Keratinocyte (primary cell): ENCODE results near the gene COPG1. TPM values are rescaled to one million over a fixed set of nuclear protein-coding genes. Genes with fewer than 3 reads are reported as not detected.

Experiments
- DNase-seq: peaks from one replicate; pipeline ENCODE4 v3.0.0-alpha.2; 2011; ENCODE audit warnings: low read depth, missing footprints, low spot score
- FAIRE-seq: peaks from 2 replicates; lab custom pipeline; 2011; peaks lifted over from hg19 to GRCh38; lab: Jason Lieb, UNC
- H2AFZ ChIP-seq: 2 replicates; pipeline ENCODE4 v1.6.0; 2012; ENCODE audit warnings: low read length, control low read depth, inconsistent platforms; ENCODE audit not compliant: control insufficient read depth
- H3K27ac ChIP-seq: 2 replicates; pipeline ENCODE4 v1.5.1; 2011; ENCODE audit warnings: low read length; ENCODE audit not compliant: control insufficient read depth, insufficient read depth
- H3K27me3 ChIP-seq: 3 replicates; pipeline ENCODE4 v1.6.0; 2011; ENCODE audit warnings: low read length; ENCODE audit not compliant: control insufficient read depth, insufficient read depth; ENCODE audit errors: extremely low read depth
- H3K36me3 ChIP-seq, 2 experiments: 2 replicates in 1 of 2; 3 replicates in 1 of 2; pipeline ENCODE4 v1.5.1; 2011; ENCODE audit warnings: low read length in 2 of 2, mild to moderate bottlenecking in 1 of 2; ENCODE audit not compliant: control insufficient read depth in 2 of 2, insufficient read depth in 2 of 2; ENCODE audit errors: extremely low read depth in 1 of 2
- H3K4me1 ChIP-seq: 3 replicates; pipeline ENCODE4 v1.5.1; 2011; ENCODE audit warnings: low read length; ENCODE audit not compliant: control insufficient read depth, insufficient read depth; ENCODE audit errors: extremely low read depth
- H3K4me2 ChIP-seq: 3 replicates; pipeline ENCODE4 v1.6.0; 2011; ENCODE audit warnings: low read depth, low read length; ENCODE audit not compliant: control insufficient read depth, insufficient read depth; ENCODE audit errors: extremely low read depth
- H3K4me3 ChIP-seq, 3 experiments: fragments of 200-600 bp in 1 of 3; sonication (generic) in 1 of 3; 2 replicates in 2 of 3; 3 replicates in 1 of 3; pipeline ENCODE4 v1.5.1; 2011 to 2016; ENCODE audit warnings: low read length in 3 of 3, mild to moderate bottlenecking in 3 of 3, control low read depth in 2 of 3, inconsistent platforms in 1 of 3, low read depth in 1 of 3, mixed read lengths in 1 of 3, mixed run types in 1 of 3, moderate library complexity in 1 of 3; ENCODE audit not compliant: control insufficient read depth in 2 of 3, insufficient read depth in 2 of 3; ENCODE audit errors: extremely low read depth in 1 of 3
- H3K79me2 ChIP-seq: 2 replicates; pipeline ENCODE4 v1.6.0; 2012; ENCODE audit warnings: low read length; ENCODE audit not compliant: control insufficient read depth, insufficient read depth
- H3K9ac ChIP-seq: 3 replicates; pipeline ENCODE4 v1.6.0; 2011; ENCODE audit warnings: low read length; ENCODE audit not compliant: control insufficient read depth, insufficient read depth; ENCODE audit errors: extremely low read depth
- H3K9me1 ChIP-seq: 3 replicates; pipeline ENCODE4 v1.6.0; 2011; ENCODE audit warnings: low read length; ENCODE audit not compliant: control insufficient read depth, insufficient read depth; ENCODE audit errors: extremely low read depth
- H3K9me3 ChIP-seq: 2 replicates; pipeline ENCODE4 v1.5.1; 2012; ENCODE audit warnings: low read depth, low read length; ENCODE audit not compliant: control insufficient read depth
- H4K20me1 ChIP-seq: 3 replicates; pipeline ENCODE4 v1.6.0; 2011; ENCODE audit warnings: low read length; ENCODE audit not compliant: control insufficient read depth, insufficient read depth; ENCODE audit errors: extremely low read depth
- EZH2 ChIP-seq: IDR thresholded peaks from one replicate; pipeline ENCODE4 v1.6.1; 2012; ENCODE audit warnings: inconsistent platforms, mild to moderate bottlenecking, low read length, moderate library complexity
- dilution Hi-C: fragments of 300-500 bp; cut with MboI; formaldehyde crosslinking; loops from one replicate; pipeline ENCODE4 v1.7.0; 2020; ENCODE audit warnings: low sequenced_read_pairs; ENCODE audit not compliant: extremely low pct_ligation_motif_present
- polyA plus RNA-seq, 5 experiments: library from polyadenylated mRNA; depleted of rRNA in 3 of 5; stranded (reverse) in 3 of 5; stranded (forward) in 1 of 5; unstranded in 1 of 5; fragments of >200 nt; gene quantifications; 1 replicate in 1 of 5; 2 replicates in 3 of 5; 3 replicates in 1 of 5; pipeline versions ENCODE4 v1.2.1 to v1.2.3, GENCODE V29; 2011 to 2012; ENCODE audit warnings: missing spikeins in 2 of 5, low read depth in 1 of 5, low replicate concordance in 1 of 5
- TF ChIP-seq, protein P1 (sequence below), 3 experiments: IDR thresholded peaks in 1 of 3; conservative IDR thresholded peaks in 1 of 3; optimal IDR thresholded peaks in 1 of 3; 2 replicates in 2 of 3; 3 replicates in 1 of 3; pipeline versions ENCODE3 to v1.5.1; 2011; ENCODE audit warnings: low read length in 3 of 3, mild to moderate bottlenecking in 3 of 3, moderate library complexity in 2 of 3, control low read depth in 1 of 3, inconsistent platforms in 1 of 3; ENCODE audit not compliant: insufficient read depth in 2 of 3; ENCODE audit errors: extremely low read depth in 1 of 3

The COPG1 gene
- polyA plus RNA-seq, 1 donor (not counting 4 experiments of a cell fraction or from before 2014, with no cell fraction given), result 65.5 TPM

DNA sequence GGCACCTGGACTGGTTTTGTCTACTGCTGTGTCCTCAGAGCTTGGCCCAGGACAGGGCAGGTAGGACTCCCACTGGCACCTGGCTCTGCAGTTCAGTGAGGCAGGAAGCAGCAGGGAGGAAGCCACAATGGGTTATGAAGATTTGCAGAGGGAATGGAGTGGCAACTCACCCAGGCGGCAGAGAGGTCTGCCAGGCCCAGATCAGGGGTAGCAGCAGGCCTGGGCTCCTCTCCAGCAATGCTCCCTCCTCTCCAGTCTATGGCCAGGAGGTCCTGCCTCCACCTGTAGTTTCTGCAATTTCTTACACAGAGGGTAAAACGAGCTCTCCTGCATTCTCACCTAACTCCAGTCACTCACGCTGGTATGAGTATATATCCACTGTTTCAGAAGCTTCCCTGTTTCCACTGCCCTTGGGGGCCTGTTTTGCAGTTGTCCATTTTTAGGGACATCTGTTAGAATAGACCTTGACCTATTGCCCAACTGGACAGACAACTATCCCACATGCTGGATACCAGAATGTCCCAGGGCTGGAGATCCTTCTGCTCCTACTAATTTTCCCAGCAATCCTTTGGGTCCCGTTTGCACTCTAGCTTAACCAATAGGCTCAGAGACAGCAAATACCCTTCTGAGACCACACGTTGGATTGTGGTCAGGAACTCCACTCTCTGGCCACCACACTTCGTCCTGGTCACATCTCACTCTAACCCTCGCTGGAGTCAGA is 64.4 kb downstream of the COPG1 start:
- no peaks in the 10 kb centered on the region for H3K36me3 ChIP-seq
- H4K20me1 ChIP-seq, result no peaks in the 10 kb centered on the region
- TF ChIP-seq, protein P1, sequence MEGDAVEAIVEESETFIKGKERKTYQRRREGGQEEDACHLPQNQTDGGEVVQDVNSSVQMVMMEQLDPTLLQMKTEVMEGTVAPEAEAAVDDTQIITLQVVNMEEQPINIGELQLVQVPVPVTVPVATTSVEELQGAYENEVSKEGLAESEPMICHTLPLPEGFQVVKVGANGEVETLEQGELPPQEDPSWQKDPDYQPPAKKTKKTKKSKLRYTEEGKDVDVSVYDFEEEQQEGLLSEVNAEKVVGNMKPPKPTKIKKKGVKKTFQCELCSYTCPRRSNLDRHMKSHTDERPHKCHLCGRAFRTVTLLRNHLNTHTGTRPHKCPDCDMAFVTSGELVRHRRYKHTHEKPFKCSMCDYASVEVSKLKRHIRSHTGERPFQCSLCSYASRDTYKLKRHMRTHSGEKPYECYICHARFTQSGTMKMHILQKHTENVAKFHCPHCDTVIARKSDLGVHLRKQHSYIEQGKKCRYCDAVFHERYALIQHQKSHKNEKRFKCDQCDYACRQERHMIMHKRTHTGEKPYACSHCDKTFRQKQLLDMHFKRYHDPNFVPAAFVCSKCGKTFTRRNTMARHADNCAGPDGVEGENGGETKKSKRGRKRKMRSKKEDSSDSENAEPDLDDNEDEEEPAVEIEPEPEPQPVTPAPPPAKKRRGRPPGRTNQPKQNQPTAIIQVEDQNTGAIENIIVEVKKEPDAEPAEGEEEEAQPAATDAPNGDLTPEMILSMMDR (optimal IDR thresholded peaks at IDR 0.05 in 1 of 3, IDR thresholded peaks at IDR 0.05 in 1 of 3, conservative IDR thresholded peaks at IDR 0.05 in 1 of 3; ENCODE audit: extremely low read depth in 1 of 3, insufficient read depth in 2 of 3, low read length in 3 of 3), result no peak
- no peak for TF ChIP-seq EZH2
- H3K79me2 ChIP-seq, result no peaks in the 10 kb centered on the region
- DNase-seq (no peak), FAIRE-seq (no peak)
- peaks cover 40% of the 10 kb centered on the region for H3K4me1 ChIP-seq
- H2AFZ ChIP-seq, result no peak overlapping the region
- H3K9me3 ChIP-seq, result no peaks in the 10 kb centered on the region
- H3K27ac ChIP-seq, result peak overlapping the region; percentile 6
- H3K27me3 ChIP-seq, result no peaks in the 10 kb centered on the region
- H3K9ac ChIP-seq, result peak overlapping the region; percentile 93
- dilution Hi-C loops, result no loop called here
- H3K4me2 ChIP-seq, result peak overlapping the region; percentile 91
- H3K4me3 ChIP-seq, result no peak overlapping the region
- no peaks in the 10 kb centered on the region for H3K9me1 ChIP-seq

DNA sequence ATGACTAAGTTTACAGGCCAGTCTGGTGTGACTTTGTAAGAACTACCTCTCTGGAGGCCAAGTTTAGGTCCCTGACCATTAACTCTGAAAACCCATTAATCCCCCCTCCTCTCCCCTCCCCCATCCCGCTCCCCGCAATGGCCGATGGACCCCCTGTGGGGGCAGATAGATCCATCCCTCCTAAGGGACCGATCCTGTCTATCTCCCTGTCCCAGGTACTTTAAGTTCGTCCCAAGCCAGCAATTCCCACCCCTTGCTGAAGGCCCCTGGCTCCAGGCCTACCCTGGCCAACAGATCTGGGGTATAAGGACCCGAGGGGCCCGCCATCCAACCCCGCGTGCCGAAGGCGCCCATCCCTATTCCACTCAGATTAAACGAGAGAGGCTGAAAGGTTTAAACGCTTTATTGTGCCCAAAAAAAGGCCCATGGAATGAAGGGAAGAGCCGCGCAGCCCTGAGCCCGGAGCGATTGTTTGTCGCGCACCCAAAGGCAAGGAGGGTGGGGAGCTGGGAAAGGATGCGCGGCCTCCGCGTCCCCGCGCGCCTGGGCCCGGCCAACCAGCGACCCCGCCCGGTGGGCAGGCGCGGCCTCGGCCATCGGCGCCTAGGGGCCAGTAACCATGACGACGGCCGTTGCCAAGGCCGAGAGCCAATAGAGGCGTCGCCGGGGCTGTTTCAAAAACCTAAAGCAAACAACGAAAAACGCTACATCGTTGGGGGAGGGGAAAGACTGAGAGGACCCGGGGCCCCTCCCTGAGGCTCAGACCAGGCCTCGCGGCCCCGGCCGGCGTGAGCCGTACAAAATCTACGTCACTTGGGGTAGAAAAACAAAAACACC is 65.2 kb downstream of the COPG1 start:
- H3K27ac ChIP-seq, result peak overlapping the region; percentile 77
- dilution Hi-C loops, result no loop called here
- no peak for DNase-seq

More for the DNA sequence above, 65.2 kb downstream of the COPG1 start:
- Histone ChIP-seq H3K27me3 (no peaks in the 10 kb centered on the region), H3K4me2 (peak overlapping the region; percentile 91), H4K20me1 (no peaks in the 10 kb centered on the region), H3K9ac (peak overlapping the region; percentile 93), H3K9me3 (no peaks in the 10 kb centered on the region), H3K79me2 (no peaks in the 10 kb centered on the region), H2AFZ (no peak overlapping the region), H3K9me1 (no peaks in the 10 kb centered on the region), H3K4me1 (peaks cover 38% of the 10 kb centered on the region), H3K36me3 (no peaks in the 10 kb centered on the region), H3K4me3 (peak overlapping the region; percentile 45 to 90 (median 80))
- FAIRE-seq, result no peak
- TF ChIP-seq, protein P1 (optimal IDR thresholded peaks at IDR 0.05 in 1 of 3, IDR thresholded peaks at IDR 0.05 in 1 of 3, conservative IDR thresholded peaks at IDR 0.05 in 1 of 3; ENCODE audit: extremely low read depth in 1 of 3, insufficient read depth in 2 of 3, low read length in 3 of 3), result no peak
- no peak for TF ChIP-seq EZH2
